HG03439 (cell line): ENCODE measurements around the gene NDUFS2.

Experiments used
- ATAC-seq: cut with Tn5 transposase; IDR thresholded peaks from one replicate; pipeline ENCODE4 v1.9.1; 2021; ENCODE audit warnings: mild to moderate bottlenecking, moderate library complexity; ENCODE audit not compliant: unreplicated experiment

The NDUFS2 gene

DNA sequence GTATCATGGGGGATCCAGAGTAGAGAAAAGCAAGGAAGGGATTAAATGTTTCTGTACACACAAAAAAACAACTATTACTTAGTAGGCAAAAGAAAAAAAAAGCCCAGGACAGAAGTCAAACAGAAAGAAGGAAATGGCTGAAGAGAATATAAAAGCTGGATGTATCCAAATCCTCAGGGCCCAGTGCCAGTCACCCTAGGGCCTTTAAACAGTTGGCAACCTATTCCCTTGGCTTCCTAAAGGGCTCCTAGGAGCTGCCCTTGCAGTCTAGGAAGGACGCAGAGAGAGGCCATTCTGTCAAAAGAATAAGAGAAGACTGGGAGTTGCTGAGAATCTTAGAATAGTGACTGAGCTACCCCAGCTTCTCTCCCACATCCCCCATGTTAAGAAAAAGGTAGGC, 29.8 kb upstream of the NDUFS2 start:
- ATAC-seq: no peak

DNA sequence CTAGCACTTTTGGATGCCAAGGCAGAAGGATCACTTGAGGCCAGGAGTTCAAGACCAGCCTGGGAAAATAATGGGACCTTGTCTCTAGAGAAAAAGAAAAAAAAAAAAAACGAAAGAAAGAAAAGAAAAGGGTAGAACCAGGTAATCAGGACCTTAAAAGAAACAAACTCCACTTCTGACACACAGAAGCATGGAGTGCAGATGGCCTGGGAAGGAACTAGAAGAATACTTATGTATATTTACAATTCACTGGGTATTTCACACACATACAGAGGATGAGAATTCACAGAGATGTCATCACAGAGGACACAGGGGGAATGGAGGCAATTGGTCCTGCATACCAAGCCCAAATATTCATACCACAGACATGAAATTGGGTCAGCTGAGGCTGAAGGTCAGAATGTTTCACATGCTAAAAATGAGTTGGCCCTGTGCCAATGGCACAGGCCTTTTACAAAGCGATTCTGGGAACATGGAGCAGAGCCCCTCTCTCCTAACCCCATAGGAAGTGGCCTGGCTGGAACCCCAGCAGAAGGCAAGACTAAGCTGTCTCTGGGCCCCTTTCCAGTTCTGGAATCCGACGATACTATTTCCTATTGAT, 29.3 kb upstream of the NDUFS2 start:
- ATAC-seq: no peak

DNA sequence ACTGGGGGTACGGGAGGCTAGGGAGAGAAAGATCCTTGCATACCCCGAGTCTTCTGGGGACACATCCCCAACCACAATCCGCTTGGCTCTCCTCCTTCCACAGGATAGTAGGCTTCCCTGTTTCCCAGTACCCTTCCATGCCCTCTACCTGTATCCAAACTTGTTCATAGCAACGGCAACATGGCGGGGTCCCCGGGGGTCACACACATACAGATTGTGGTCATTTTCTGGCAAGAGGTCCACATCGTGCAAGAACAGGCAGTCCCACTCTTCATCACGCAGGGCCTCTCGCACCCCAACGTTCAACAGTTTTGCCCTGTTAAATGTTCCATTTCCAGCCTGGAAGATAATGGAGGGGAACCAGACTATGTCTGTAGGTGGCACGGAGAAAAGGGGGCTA, 28.5 kb upstream of the NDUFS2 start:
- ATAC-seq: no peak

DNA sequence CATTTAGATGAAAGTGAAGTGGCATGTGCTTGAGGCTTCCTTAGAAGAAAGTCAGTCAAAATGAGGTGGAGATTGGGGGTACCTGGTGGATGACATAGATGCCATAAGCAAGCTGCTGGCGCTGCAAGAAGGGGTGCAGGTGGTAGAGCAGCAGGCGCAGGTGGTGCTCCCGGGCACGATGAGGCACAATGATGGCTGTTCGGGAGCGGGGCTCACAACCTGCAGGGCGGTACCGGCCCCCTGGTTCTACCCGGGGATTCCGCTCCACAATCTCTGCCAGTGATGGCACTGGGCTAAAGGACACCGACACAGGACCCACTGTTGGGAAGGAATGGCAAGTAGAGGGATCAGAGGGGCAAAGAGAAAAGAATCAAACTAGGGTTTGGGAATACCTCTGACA, 27.3 kb upstream of the NDUFS2 start:
- no peak for ATAC-seq

GRCh38 chr1:161175771-161176453, 26.3 kb upstream of the NDUFS2 start:
- no peak for ATAC-seq

GRCh38 chr1:161176468-161177111, 25.6 kb upstream of the NDUFS2 start:
- peak; percentile 2 for ATAC-seq

GRCh38 chr1:161177112-161177935, 24.8 kb upstream of the NDUFS2 start, which contains the start of gene B4GALT3:
Gene B4GALT3, minus strand, starts transcription at chr1:161177507. Its CDS starts 1,447 bp downstream, at chr1:161176060.
- ATAC-seq: peak; percentile 85

DNA sequence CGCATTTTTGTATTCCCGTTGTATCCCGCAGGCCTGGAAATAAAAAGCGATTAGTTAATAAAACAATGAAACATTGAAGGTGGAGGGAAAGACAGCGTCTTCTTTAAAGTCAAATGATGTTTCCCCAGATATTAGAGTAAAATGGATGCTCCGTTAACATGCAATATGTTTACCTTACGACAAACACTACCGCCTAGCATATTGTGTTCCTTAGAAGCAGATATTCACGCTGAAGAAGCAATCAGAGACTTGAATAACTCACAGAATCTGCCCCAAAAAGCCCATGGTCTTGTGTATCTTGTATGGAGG, 24.3 kb upstream of the NDUFS2 start:
- no peak for ATAC-seq

DNA sequence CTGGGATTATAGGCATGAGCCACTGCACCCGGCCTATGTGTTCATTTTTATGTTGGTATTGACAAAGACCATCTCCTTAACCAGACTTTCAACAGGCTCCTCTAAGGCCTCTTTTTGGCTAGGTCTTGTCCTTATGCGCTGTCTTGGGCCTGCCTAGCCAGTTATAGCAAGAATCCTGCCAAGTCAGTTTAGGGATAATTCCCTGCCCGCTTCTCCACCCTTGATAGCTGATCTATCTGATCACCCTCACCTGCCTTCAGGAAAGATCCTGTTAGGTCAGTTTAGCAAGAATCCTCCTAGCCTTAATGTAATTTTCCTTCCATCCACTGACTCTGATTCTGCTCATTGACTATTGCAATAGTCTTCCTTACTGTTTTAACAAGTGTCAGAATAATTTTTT, 22.5 kb upstream of the NDUFS2 start:
- no peak for ATAC-seq

- no peak for ATAC-seq
These were observed 21.5 kb upstream of the NDUFS2 start for GRCh38 chr1:161180639-161181038.

GRCh38 chr1:161182214-161182613, 20.0 kb upstream of the NDUFS2 start:
- no peak for ATAC-seq

DNA sequence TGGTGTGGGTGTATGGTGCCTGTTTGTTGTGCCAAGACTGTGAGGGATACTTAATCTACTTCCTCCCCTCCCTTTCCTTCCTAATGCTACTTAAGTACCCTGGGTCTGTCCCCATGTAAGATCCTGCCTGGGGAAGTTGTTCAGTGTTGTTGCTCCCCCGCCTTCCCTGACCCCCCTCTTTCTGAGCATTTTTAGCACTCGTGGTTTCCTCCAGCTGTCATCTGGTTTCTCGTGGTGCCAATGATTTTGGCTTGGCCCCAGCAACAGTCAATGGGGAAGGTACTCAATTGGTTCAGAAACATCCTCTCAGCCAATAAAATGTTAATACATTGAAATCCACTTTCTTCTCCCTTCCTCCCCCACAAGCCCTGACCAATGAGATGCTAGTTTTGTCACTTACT, 16.9 kb upstream of the NDUFS2 start:
- peak; percentile 65 for ATAC-seq

DNA sequence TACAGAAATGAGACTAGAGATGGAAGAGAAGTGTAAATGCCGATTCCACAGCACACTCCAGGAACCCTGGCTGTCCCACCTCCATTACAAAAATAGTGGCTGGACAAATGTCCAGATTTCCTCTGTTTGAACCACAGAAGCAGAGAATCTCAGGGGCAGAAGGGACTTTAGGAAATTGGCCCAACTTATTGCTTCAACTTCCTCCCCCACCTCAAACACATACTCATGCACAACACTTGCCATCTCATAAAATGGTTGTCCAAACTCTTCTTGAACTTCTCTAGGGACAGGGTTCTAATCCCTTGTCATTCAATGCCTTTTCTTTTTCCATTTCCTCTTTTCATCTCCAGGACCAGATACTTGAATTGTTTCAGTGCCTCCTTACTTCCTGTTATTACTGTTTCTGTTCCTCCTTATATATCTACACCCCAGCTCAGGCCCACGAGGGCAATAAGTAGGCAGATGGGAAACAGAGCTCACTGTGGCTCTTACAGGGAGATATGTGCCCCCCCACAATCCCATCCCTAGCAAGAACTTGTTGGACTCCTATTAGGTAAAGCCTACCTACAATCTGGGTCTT, 16.3 kb upstream of the NDUFS2 start:
- peak; percentile 3 for ATAC-seq

DNA sequence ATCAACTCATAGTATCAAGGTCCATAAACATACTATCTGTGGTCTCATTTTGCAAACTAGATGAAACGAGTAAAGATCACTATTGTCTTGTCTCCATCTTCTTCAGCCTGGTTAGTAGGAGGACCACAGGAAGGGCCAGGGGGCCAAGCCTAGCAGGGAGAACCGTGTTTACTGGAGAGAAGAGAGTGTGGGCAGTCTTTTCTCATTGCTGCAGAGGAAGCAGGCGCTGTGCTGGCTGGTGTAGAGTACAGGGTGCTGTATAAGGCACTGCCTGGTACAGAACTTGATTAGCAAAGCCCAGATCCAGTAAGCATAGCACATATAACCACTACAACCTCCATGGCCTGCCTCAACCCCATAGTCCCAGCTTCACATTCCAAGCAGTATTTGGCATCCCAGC, 14.9 kb upstream of the NDUFS2 start:
- ATAC-seq: no peak

- no peak for ATAC-seq
These were observed 13.8 kb upstream of the NDUFS2 start for GRCh38 chr1:161188381-161188780.

DNA sequence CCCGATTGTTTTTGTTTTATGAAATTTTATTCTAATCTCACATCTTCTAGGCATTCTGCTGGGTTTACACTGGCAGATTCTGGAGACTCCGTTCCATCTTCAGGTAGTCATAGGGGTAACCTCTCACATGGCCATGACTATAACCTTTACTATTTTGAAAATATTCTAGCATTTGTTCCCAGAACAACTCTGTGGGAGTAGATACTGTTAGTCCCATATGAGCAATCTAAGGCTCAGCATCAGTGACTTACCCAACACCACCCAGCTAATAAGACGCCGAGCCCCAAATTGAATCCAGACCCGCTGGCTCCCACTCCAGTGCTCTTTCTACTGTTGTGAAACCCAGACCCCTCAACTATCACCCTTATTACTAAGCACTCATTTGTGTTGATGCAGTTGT, 13.1 kb upstream of the NDUFS2 start:
- ATAC-seq: no peak

- ATAC-seq: no peak
These were observed 11.1 kb upstream of the NDUFS2 start for GRCh38 chr1:161190962-161191521.

DNA sequence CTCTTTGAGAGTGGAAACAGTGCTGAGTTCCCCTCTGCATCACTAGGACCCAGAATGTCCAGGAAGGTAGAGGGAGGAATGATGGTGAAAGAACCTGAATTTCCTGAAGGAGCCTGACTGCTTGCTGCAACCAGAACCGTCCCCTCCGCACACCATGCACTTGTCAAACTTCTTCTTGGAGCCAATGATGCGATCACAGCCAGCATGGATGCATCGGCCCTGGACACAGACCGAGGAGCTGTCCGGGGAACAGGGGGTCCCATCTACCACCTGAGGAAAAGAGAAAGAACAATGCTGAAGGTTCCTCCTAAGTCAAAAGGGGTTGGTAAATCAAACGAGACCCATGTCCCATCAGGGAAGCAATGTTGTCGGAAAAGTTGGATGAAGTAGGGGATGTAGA, 10.2 kb upstream of the NDUFS2 start:
- no peak for ATAC-seq

GRCh38 chr1:161192476-161193465, 9.4 kb upstream of the NDUFS2 start:
- no peak for ATAC-seq
